PFSK-1 (cell line): ENCODE measurements around the gene POU3F2.

Experiments
- FOXP2 ChIP-seq: optimal IDR thresholded peaks from 2 replicates; pipeline ENCODE3; 2011; ENCODE audit warnings: borderline replicate concordance, control low read depth, inconsistent platforms; ENCODE audit not compliant: insufficient read depth; ENCODE audit errors: extremely low read length, extremely low read depth
- POLR2AphosphoS5 ChIP-seq: IDR thresholded peaks from 2 replicates; pipeline ENCODE4 v1.6.1; 2012; ENCODE audit warnings: low read depth, mild to moderate bottlenecking, control low read depth, low read length, moderate library complexity
- REST ChIP-seq, 2 experiments: IDR thresholded peaks; 2 replicates each; pipeline versions ENCODE4 v1.6.1 to v1.8.0; 2011 to 2012; ENCODE audit warnings: low read depth in 2 of 2, low read length in 2 of 2, control low read depth in 1 of 2, inconsistent platforms in 1 of 2, mild to moderate bottlenecking in 1 of 2, moderate library complexity in 1 of 2; ENCODE audit not compliant: insufficient read depth in 1 of 2
- SIN3A ChIP-seq: IDR thresholded peaks from 2 replicates; pipeline ENCODE4 v1.6.1; 2012; ENCODE audit warnings: mild to moderate bottlenecking, low read length, moderate library complexity, borderline replicate concordance; ENCODE audit not compliant: insufficient read depth
- TAF1 ChIP-seq: IDR thresholded peaks from 2 replicates; pipeline ENCODE4 v1.6.1; 2012; ENCODE audit warnings: low read length, control low read depth, borderline replicate concordance; ENCODE audit not compliant: insufficient read depth

POU3F2 gene

GRCh38 chr6:98836962-98837944 is 2.9 kb downstream of the POU3F2 start:
- no peak for TF ChIP-seq TAF1
- no peak for TF ChIP-seq SIN3A
- no peak for TF ChIP-seq FOXP2
- no peak for TF ChIP-seq REST (IDR thresholded peaks at IDR 0.05; ENCODE audit: insufficient read depth in 1 of 2, low read depth in 2 of 2, low read length in 2 of 2)
- no peak for TF ChIP-seq POLR2AphosphoS5

GRCh38 chr6:98838032-98838431 is 3.7 kb downstream of the POU3F2 start:
- TF ChIP-seq SIN3A (no peak), REST (IDR thresholded peaks at IDR 0.05; ENCODE audit: insufficient read depth in 1 of 2, low read depth in 2 of 2, low read length in 2 of 2) (no peak), POLR2AphosphoS5 (no peak), TAF1 (no peak), FOXP2 (no peak)

GRCh38 chr6:98838975-98839374 is 4.6 kb downstream of the POU3F2 start:
- TF ChIP-seq SIN3A (no peak), TAF1 (no peak), REST (IDR thresholded peaks at IDR 0.05; ENCODE audit: insufficient read depth in 1 of 2, low read depth in 2 of 2, low read length in 2 of 2) (no peak), FOXP2 (no peak), POLR2AphosphoS5 (no peak)

GRCh38 chr6:98839781-98840361 is 5.5 kb downstream of the POU3F2 start:
- TF ChIP-seq TAF1: no peak
- TF ChIP-seq REST (IDR thresholded peaks at IDR 0.05; ENCODE audit: insufficient read depth in 1 of 2, low read depth in 2 of 2, low read length in 2 of 2): no peak
- TF ChIP-seq FOXP2: no peak
- no peak for TF ChIP-seq POLR2AphosphoS5
- no peak for TF ChIP-seq SIN3A
